ENCODE results near the gene CHMP1B.
"Not testable (repeated sequence)": the region's sequence is repeated elsewhere in the genome, so short reads cannot be mapped to it uniquely, and the experiment has no call there.

Gene CHMP1B

GRCh38 chr18:11866764-11867163 is 15.6 kb downstream of the CHMP1B start:
- DNase-seq (ENCODE audit: low spot score): no peak

- no peak for DNase-seq (ENCODE audit: low spot score)
Observed at GRCh38 chr18:11868230-11868629, 17.0 kb downstream of the CHMP1B start.

- DNase-seq (ENCODE audit: low spot score): no peak
Observed at GRCh38 chr18:11871501-11871900, 20.3 kb downstream of the CHMP1B start.

GRCh38 chr18:11872479-11873136 is 21.4 kb downstream of the CHMP1B start:
- DNase-seq (ENCODE audit: low spot score): no peak

GRCh38 chr18:11873670-11874340 is 22.6 kb downstream of the CHMP1B start:
- no peak for DNase-seq (ENCODE audit: low spot score)

- no peak for DNase-seq (ENCODE audit: low spot score)
Observed at GRCh38 chr18:11874676-11875075, 23.5 kb downstream of the CHMP1B start.

GRCh38 chr18:11877497-11878135 is 26.4 kb downstream of the CHMP1B start:
- no peak for DNase-seq (ENCODE audit: low spot score)

GRCh38 chr18:11880586-11881304 is 29.5 kb downstream of the CHMP1B start:
- no peak for DNase-seq (ENCODE audit: low spot score)

GRCh38 chr18:11882636-11883035 is 31.4 kb downstream of the CHMP1B start:
- no peak for DNase-seq (ENCODE audit: low spot score)

GRCh38 chr18:11883153-11883552 is 31.9 kb downstream of the CHMP1B start:
- no peak for DNase-seq (ENCODE audit: low spot score)

GRCh38 chr18:11884396-11885030 is 33.3 kb downstream of the CHMP1B start:
- DNase-seq (ENCODE audit: low spot score): no peak

- no peak for DNase-seq (ENCODE audit: low spot score)
Observed at GRCh38 chr18:11885278-11885947, 34.2 kb downstream of the CHMP1B start.

GRCh38 chr18:11886577-11887110 is 35.4 kb downstream of the CHMP1B start:
- no peak for DNase-seq (ENCODE audit: low spot score)

GRCh38 chr18:11887328-11888128 is 36.3 kb downstream of the CHMP1B start:
- no peak for DNase-seq (ENCODE audit: low spot score)

- DNase-seq (ENCODE audit: low spot score): no peak
Observed at GRCh38 chr18:11888726-11889125, 37.5 kb downstream of the CHMP1B start.

- DNase-seq (ENCODE audit: low spot score): no peak
Observed at GRCh38 chr18:11889284-11889683, 38.1 kb downstream of the CHMP1B start.

GRCh38 chr18:11891737-11892136 is 40.5 kb downstream of the CHMP1B start:
- DNase-seq (ENCODE audit: low spot score): no peak

- not testable (repeated sequence) for DNase-seq (ENCODE audit: low spot score)
Observed at GRCh38 chr18:11892438-11892837, 41.2 kb downstream of the CHMP1B start.

GRCh38 chr18:11897781-11898180 is 46.6 kb downstream of the CHMP1B start:
- no peak for DNase-seq (ENCODE audit: low spot score)

- no peak for DNase-seq (ENCODE audit: low spot score)
Observed at GRCh38 chr18:11899063-11899462, 47.9 kb downstream of the CHMP1B start.

Data from SK-N-DZ (cell line).